Kidney tubule cell (primary cell): ENCODE results near the gene HLA-DRB1.
A peak's percentile ranks its signal among the peaks of the same experiment; 100 is the strongest.
"Not testable (repeated sequence)": the region's sequence is repeated elsewhere in the genome, so short reads cannot be mapped to it uniquely, and the experiment has no call there.

Experiments used
- DNase-seq: peaks from one replicate; pipeline ENCODE4 v3.0.0-alpha.2; 2018; ENCODE audit warnings: low spot score

HLA-DRB1 gene

GRCh38 chr6:32609731-32610640 is 20.3 kb upstream of the HLA-DRB1 start:
- DNase-seq: peak; percentile 97

GRCh38 chr6:32609391-32609730 is 19.7 kb upstream of the HLA-DRB1 start:
- no peak for DNase-seq

- no peak for DNase-seq
Measured at GRCh38 chr6:32608362-32608761, 18.7 kb upstream of the HLA-DRB1 start.

GRCh38 chr6:32607988-32608298 is 18.3 kb upstream of the HLA-DRB1 start:
- DNase-seq: no peak

GRCh38 chr6:32607263-32607987 is 17.8 kb upstream of the HLA-DRB1 start:
- DNase-seq: no peak

- DNase-seq: peak; percentile 49
Measured at GRCh38 chr6:32604434-32604877, 14.8 kb upstream of the HLA-DRB1 start.

DNA sequence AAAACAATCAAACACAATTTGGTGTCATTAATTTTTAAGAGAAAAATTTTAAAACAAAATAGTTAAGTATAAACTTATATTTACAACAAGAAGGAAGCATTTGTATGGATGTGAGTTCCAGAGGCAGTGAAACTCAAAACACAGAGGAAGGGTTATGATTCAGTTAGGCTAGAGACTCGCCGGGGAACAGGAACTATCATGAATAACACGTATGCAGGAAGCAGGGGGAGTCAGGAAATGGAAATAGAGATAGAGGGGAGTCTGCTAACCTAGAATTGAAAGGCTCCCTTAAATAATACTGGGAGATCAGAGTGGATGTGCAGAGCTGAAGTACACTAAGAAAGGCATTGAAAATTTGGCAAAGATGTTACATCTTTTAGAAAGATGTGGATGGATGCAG is 14.2 kb upstream of the HLA-DRB1 start:
- DNase-seq: no peak

GRCh38 chr6:32603222-32603621 is 13.6 kb upstream of the HLA-DRB1 start:
- DNase-seq: no peak

- DNase-seq: no peak
Measured at GRCh38 chr6:32602383-32602782, 12.7 kb upstream of the HLA-DRB1 start.

- DNase-seq: no peak
Measured at GRCh38 chr6:32597024-32597423, 7.4 kb upstream of the HLA-DRB1 start.

- DNase-seq: not testable (repeated sequence)
Measured at GRCh38 chr6:32590713-32591112, 1.1 kb upstream of the HLA-DRB1 start.

DNA sequence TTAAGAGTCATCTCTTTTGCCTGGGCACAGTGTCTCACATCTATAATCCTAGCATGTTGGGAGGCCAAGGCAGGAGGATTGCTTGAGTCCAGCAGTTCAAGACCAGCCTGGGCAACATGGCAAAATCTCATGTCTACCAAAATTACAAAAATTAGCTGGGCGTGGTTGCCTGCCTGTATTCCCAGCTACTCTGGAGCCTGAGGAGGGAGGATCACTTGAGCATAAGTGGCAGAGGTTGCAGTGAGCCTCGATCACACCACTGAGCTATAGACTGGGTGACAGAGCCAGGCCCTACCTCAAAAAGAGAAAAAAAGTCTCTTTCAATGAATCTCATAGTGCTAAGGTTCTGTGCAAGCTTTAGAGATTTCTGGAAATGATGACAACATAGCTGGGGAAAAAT is 1.5 kb downstream of the HLA-DRB1 start:
- DNase-seq: no peak

DNA sequence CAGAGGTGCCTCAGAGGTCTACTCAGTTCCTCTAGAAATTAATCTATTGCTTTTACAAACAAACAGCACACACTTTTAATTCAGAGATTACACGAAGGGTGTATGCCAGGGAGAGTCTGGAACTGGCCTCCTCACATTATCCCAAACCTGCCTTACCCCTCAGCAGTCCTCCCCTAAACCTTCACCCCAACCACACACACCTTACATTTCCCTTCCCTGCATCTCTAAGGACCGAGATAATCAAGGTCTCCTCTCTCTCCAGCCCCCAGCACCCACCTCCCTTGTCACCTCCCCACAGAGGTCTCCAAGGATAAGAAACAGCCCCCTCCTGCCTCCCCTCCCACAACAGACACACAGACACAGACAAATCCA is 6.1 kb downstream of the HLA-DRB1 start:
- no peak for DNase-seq

DNA sequence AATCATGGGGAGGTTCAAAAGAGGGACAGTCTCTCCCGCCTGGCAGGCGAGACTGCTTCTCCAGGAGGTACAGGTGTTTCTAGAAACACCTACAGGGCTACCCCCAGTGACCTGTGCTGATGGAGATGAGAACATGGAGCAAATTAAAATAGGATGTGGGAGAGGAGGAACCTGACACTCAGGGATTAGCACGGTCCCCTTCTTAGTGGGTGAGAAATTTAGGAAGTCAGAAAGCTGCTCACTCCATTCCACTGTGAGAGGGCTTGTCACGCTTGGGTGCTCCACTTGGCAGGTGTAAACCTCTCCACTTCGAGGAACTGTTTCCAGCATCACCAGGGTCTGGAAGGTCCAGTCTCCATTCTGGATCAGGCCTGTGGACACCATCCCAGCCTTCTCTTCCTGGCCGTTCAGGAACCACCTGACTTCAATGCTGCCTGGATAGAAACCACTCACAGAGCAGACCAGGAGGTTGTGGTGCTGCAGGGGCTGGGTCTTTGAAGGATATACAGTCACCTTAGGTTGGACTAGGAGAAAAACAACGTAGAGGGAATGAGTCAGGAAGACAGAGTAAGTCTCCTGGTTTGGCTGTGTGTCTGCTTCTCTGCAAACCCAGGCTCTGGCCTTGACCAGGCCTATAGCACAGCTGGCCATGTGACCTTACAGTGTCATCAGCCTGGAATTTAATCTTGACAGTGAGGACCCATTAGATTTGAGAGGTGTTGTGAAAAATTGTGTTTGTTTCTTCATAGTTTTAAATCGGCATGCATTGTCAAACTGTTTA is 8.1 kb downstream of the HLA-DRB1 start:
- peak; percentile 9 for DNase-seq

- DNase-seq: no peak
Measured at GRCh38 chr6:32580593-32580992, 9.1 kb downstream of the HLA-DRB1 start.

- DNase-seq: no peak
Measured at GRCh38 chr6:32578962-32579361, 10.7 kb downstream of the HLA-DRB1 start.

- not testable (repeated sequence) for DNase-seq
Measured at GRCh38 chr6:32577493-32577892, 12.2 kb downstream of the HLA-DRB1 start.

GRCh38 chr6:32576250-32576649 is 13.4 kb downstream of the HLA-DRB1 start:
- no peak for DNase-seq

GRCh38 chr6:32570363-32570905 is 19.2 kb downstream of the HLA-DRB1 start:
- no peak for DNase-seq

- DNase-seq: no peak
Measured at GRCh38 chr6:32568561-32568960, 21.1 kb downstream of the HLA-DRB1 start.

DNA sequence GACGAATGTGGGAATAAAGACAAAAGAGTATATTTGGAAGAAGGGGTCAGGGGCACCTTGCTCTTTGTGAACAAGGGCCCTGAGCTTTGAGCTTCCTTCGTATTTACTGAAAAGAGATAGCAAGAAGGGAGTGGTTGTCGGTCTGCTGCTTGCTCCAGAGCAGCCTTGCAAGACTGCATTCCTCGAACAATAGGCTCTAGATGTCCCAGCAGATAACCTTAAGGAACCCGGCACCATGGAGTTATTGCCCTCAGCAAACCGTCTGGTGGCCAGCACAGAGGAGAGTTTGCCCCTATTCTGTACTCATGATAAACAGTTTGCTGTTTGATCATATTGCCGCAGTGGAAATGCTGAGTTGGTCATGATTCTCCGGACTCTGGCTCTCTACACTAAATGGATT is 22.7 kb downstream of the HLA-DRB1 start:
- no peak for DNase-seq

GRCh38 chr6:32565511-32565910 is 24.1 kb downstream of the HLA-DRB1 start:
- no peak for DNase-seq
